Activated gamma-delta T cell (primary cell): ENCODE results near the gene TWF2.
"Not testable (repeated sequence)": the region's sequence is repeated elsewhere in the genome, so short reads cannot be mapped to it uniquely, and the experiment has no call there.

ENCODE experiments used
- DNase-seq: peaks from one replicate; lab custom pipeline; 2025; lab: John Stamatoyannopoulos, UW
- total RNA-seq, 2 donors: gene quantifications; one replicate each; lab custom pipeline; 2026; lab: John Stamatoyannopoulos, UW

The TWF2 gene
- 49.0 to 54.0 reads per million in 2 donors for total RNA-seq

DNA sequence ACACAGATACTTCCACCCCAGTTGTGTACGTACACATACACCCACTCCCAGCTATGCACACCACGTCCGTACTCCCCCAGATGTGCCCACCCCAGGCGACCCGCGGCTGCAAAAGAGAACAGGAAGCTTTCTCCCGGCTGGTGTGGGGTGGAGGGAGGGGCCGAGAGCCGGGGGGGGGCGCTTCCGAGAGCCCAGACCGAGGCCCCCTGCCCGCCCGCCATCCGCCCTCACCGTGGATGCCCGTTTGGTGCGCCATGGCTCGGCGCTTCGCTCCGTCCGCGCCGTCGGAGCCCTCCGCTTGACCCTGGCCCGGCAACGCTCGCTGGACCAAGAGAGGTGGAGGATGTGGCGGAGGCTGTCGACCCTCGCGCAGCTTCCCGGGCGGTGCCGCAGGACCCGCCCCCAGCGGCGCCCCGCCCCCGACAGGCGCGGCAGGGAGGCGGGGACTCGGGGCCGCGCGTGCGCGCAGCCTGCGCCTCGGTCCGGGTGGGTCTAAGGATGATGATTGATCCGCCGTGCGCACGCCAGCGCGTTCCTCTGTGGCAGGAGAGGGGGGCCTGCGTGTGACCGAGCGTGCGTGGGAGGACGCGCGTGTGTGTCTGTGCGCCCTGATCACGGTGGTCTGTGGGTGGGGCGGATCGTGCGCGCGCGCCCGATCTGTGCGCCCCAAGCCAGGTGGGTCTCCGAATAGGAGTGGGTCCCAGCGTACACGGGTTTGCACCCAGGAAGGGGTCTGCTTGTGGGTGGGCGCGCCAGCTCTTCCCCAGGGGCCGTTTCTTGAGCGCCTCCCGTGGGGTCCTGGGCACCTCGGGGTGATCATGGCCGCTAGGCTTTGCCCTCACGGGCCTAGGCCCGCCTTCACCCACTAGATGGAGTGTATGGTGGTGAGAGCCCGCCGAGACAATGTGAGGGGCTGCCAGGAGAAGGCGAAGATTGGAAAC lies at the start of gene TWF2:
TWF2 (minus strand) TSS at position 398 of the 941 bp plus-strand sequence; CDS start at position 256, 142 bp downstream.
- DNase-seq, result peak; percentile 78

- DNase-seq, result no peak
Observed at GRCh38 chr3:52288674-52289073, 49.7 kb upstream of the TWF2 start.

GRCh38 chr3:52286777-52287110 lies 47.8 kb upstream of the TWF2 start:
- no peak for DNase-seq

GRCh38 chr3:52284051-52284450 lies 45.1 kb upstream of the TWF2 start:
- DNase-seq, result not testable (repeated sequence)

GRCh38 chr3:52283306-52283705 lies 44.3 kb upstream of the TWF2 start:
- no peak for DNase-seq

DNA sequence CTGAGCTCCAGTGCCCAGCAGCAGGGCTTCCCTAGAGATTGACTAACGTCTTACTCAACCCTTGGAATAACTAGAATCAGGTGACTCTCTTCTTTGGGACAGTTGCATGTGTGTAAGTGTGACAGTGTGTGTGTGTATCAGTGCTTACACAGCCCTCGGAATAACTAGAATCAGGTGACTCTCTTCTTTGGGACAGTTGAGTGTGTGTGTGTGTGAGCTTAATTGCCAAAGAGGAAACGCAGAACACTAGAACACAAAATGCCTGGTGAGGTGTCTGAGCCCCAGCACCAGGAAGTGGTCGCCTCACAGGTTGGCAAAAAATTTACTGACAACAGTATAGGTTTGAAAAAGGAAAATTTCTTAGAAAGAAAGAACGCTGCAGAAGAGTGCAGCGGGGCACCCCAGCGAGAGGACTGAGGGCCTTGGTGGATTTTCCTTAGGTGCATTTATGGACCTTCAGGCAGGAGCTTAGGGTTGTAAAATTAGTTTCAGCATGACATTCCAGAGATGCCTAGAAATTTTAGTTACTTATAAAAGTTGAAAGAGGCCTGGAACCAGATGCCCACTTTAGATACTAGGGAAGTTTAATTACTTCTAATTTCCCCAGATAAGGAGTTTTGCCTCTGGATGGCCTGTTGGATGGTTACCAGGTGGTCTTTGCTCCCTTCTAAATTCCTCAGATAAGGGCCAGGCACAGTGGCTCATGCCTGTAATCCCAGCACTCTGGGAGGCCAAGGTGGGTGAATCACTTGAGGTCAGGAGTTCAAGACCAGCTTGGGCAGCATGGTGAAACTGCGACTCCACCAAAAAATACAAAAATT lies 43.2 kb upstream of the TWF2 start:
- no peak for DNase-seq

DNA sequence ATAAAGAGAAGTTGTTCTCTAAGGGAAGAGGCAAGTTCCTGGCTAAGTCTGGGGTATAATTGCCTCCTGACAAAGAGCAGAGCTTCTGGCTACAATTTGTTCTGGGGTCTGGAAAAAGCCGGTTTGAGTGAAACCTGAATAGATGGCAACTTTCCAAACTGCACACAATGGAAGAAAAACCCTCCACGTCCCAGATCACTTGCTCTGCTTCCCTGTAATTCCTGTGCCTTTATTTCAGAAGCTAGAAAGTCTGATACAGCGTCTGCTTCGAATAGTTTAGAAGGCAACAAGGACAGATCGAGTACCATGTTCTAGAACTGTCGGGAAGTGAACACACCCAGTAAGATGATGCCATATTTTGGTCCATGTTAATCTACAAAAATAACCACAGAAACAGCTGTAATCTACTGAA lies 41.1 kb upstream of the TWF2 start:
- DNase-seq, result no peak

GRCh38 chr3:52279596-52279995 lies 40.6 kb upstream of the TWF2 start:
- DNase-seq, result no peak

- DNase-seq, result peak; percentile 98
Observed at GRCh38 chr3:52278510-52279069, 39.6 kb upstream of the TWF2 start, which contains the start of gene WDR82. Gene WDR82 (minus strand): TSS chr3:52278649. CDS start chr3:52278361, 288 bp downstream.

GRCh38 chr3:52277972-52278509 lies 39.1 kb upstream of the TWF2 start:
- peak; percentile 70 for DNase-seq

DNA sequence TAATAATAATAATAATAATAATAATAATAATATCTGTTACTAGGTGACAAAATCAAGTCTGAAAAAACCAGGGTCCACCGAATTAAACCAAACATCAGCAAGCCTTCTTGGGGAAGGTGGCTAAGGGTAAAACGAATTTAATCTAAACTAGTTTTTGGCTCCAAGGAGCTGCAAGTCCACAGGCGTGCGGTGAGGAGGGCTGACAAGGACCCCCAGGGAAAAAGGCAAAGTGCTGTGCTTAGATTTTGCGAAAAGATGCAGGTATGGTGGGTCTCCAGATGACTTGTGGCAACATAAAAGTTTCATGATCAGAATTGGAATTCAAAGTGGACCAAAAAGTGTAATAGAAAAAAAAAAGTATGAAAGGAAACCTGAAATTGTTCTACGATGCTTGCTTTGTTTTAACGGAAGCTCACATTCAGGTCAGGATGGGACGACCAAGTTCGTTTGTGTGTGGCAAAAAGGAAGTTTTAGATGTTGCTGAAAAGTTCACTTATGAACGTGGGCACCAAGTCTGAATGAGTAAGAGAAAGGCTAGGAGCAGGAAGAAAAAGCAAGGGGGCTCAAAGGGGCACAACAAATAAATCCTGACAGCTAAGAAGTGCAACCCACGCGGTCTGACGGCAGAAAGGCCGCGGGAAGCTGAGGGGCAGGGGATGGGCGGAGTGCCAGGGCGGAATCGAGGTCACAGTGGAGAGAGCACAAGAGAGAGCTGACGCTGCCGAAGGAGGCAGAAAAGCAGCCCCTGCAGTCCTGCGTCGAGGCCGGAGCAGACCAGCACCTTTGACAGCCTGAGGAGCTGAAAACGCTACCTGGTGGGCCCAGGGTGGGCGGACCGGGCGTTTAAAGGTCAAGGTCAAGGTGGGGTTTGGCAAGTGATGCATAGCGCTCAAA lies 38.4 kb upstream of the TWF2 start:
- peak; percentile 56 for DNase-seq

- DNase-seq, result not testable (repeated sequence)
Observed at GRCh38 chr3:52274781-52275180, 35.8 kb upstream of the TWF2 start.

- no peak for DNase-seq
Observed at GRCh38 chr3:52272831-52273230, 33.9 kb upstream of the TWF2 start.

GRCh38 chr3:52272172-52272571 lies 33.2 kb upstream of the TWF2 start:
- DNase-seq, result not testable (repeated sequence)

GRCh38 chr3:52270252-52270754 lies 31.3 kb upstream of the TWF2 start:
- no peak for DNase-seq

DNA sequence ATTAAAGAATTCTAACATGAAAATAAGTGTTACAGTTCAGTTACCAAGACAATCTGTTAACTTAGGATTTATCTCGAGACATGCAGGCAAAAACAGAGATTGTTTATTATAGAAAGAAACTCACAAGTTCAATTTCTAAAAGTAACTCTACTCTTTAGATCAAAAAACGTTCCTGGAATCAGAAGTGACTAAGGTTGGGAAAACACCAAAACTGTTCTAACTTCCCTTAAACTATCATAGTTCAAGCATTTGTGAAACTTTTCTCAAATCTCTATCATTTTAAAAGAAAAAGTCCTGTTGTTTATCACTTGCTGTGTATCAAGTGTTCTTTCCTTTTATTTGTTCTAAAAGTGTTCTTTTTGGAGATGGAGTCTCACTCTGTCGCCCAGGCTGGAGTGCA lies 30.8 kb upstream of the TWF2 start:
- DNase-seq, result no peak

GRCh38 chr3:52268036-52268435 lies 29.1 kb upstream of the TWF2 start:
- no peak for DNase-seq

DNA sequence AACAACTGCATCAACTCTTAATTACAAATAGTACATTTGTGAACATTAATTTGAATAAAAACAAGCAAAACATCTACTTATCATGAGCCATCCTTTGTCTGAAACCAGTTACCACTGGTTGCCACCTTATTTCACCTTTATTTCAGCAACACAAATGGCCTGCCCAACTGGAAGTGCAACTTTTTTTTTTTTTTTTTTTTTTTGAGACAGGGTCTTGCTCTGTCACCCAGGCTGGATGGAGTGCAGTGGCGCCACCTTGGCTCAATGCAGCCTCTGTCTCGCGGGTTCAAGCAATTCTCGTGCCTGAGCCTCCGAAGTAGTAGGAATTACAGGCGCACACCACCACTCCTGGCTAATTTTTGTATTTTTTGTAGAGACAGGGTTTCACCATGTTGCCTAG lies 26.4 kb upstream of the TWF2 start:
- no peak for DNase-seq

DNA sequence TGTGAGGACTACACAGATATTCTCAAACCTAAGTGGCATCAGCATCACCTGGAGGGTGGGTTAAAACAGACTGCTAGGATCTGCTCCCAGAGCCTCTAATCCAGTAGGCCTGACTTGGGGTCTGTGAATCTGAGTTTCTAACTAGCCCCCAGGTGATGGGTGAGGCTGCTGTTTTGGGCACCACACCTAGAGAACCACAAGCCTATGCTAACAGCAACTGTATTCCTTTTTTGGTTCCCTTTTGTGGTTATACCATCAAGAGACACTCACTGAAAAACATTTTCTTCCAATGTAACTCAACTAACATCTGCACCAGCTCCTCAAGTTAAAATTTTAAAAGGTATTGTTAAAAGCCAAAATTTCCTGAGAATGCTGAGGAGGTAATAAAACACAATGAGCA lies 23.5 kb upstream of the TWF2 start:
- DNase-seq, result no peak

DNA sequence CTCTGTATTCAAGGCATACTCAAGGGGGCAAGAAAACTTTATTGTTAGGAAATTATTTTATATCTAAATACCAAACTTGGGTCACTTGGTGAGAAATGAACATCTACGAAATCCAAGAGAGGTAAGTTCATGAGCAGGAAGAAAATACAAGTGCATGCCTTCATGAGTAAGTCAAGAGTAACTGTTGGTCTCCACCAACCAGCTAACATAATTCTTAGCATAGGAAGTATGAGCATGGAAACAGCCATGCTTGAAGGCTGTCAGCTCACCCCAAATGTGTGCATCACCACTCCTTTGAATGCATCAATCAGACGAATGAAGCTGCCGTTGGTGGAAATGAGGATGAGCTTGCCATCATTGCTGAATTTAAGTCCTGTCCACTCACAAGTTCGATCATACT lies 20.5 kb upstream of the TWF2 start:
- DNase-seq, result no peak

DNA sequence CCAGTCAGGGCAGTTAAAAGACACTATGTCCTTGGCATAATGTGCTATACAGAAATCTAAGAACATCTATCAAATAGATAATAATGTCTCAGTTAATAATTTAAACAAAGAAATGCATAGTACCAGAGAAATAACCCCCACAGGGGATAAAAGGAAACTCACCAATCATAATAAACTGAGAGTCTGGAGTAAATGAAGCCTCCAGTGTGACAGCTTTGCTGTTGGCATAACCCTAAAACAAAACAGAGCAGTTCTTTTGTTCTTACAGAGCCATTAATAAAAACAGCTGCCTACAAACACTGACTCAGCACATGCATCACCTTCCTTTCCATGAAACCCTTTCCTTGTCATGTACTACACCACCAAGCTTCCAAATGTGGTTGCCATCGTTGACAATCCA lies 20.1 kb upstream of the TWF2 start:
- DNase-seq, result no peak
